ENCODE measurements around the gene SIPA1L2.

Gene SIPA1L2

GRCh38 chr1:232598133-232598532 is 31.8 kb downstream of the SIPA1L2 start:
- TF ChIP-seq CTCF (IDR thresholded peaks at IDR 0.05; ENCODE audit: insufficient read depth, low read length, poor library complexity, severe bottlenecking) (no peak), EZH2phosphoT487 (conservative IDR thresholded peaks at IDR 0.05; ENCODE audit: low read length) (no peak)
- H3F3A ChIP-seq (ENCODE audit: insufficient read depth), result no peaks in the 10 kb centered on the region
- H3K9ac ChIP-seq (ENCODE audit: low read length), result no peak overlapping the region
- no peak overlapping the region for H3K4me2 ChIP-seq (ENCODE audit: low read depth, low read length, poor library complexity, severe bottlenecking)
- H3K36me3 ChIP-seq (ENCODE audit: low read length), result no peaks in the 10 kb centered on the region
- no peaks in the 10 kb centered on the region for H3K79me2 ChIP-seq (ENCODE audit: insufficient read depth, low read length)
- no peak overlapping the region for H3K27ac ChIP-seq (ENCODE audit: low read depth, low read length)
- H4K20me1 ChIP-seq (ENCODE audit: low read depth, low read length), result no peaks in the 10 kb centered on the region
- no peaks in the 10 kb centered on the region for H3K9me3 ChIP-seq (ENCODE audit: insufficient read depth, low read length)
- no peaks in the 10 kb centered on the region for H3K27me3 ChIP-seq (ENCODE audit: low read length)
- no peaks in the 10 kb centered on the region for H3K9me2 ChIP-seq (replicated peaks; ENCODE audit: insufficient read depth, low read length)
- H3K4me3 ChIP-seq (ENCODE audit: insufficient read depth, low read length, poor library complexity, severe bottlenecking), result no peak overlapping the region
- H2AFZ ChIP-seq (ENCODE audit: low read depth, low read length, severe bottlenecking), result no peak overlapping the region

GRCh38 chr1:232597721-232598120 is 32.2 kb downstream of the SIPA1L2 start:
- Histone ChIP-seq H3K27ac (ENCODE audit: low read depth, low read length) (no peak overlapping the region), H3K4me3 (ENCODE audit: insufficient read depth, low read length, poor library complexity, severe bottlenecking) (no peak overlapping the region), H3K9me2 (replicated peaks; ENCODE audit: insufficient read depth, low read length) (no peaks in the 10 kb centered on the region), H3K36me3 (ENCODE audit: low read length) (no peaks in the 10 kb centered on the region), H3K79me2 (ENCODE audit: insufficient read depth, low read length) (no peaks in the 10 kb centered on the region), H3F3A (ENCODE audit: insufficient read depth) (no peaks in the 10 kb centered on the region), H3K9ac (ENCODE audit: low read length) (no peak overlapping the region), H3K9me3 (ENCODE audit: insufficient read depth, low read length) (no peaks in the 10 kb centered on the region), H2AFZ (ENCODE audit: low read depth, low read length, severe bottlenecking) (no peak overlapping the region), H3K4me2 (ENCODE audit: low read depth, low read length, poor library complexity, severe bottlenecking) (no peak overlapping the region), H3K27me3 (ENCODE audit: low read length) (no peaks in the 10 kb centered on the region), H4K20me1 (ENCODE audit: low read depth, low read length) (no peaks in the 10 kb centered on the region)
- no peak for TF ChIP-seq CTCF (IDR thresholded peaks at IDR 0.05; ENCODE audit: insufficient read depth, low read length, poor library complexity, severe bottlenecking)
- TF ChIP-seq EZH2phosphoT487 (conservative IDR thresholded peaks at IDR 0.05; ENCODE audit: low read length), result no peak

GRCh38 chr1:232596666-232597303 is 33.1 kb downstream of the SIPA1L2 start:
- no peak overlapping the region for H3K27ac ChIP-seq (ENCODE audit: low read depth, low read length)
- H2AFZ ChIP-seq (ENCODE audit: low read depth, low read length, severe bottlenecking), result no peak overlapping the region
- H3K9me3 ChIP-seq (ENCODE audit: insufficient read depth, low read length), result no peaks in the 10 kb centered on the region
- H3K4me3 ChIP-seq (ENCODE audit: insufficient read depth, low read length, poor library complexity, severe bottlenecking), result no peak overlapping the region
- no peaks in the 10 kb centered on the region for H3K9me2 ChIP-seq (replicated peaks; ENCODE audit: insufficient read depth, low read length)
- no peak for TF ChIP-seq CTCF (IDR thresholded peaks at IDR 0.05; ENCODE audit: insufficient read depth, low read length, poor library complexity, severe bottlenecking)
- no peak for TF ChIP-seq EZH2phosphoT487 (conservative IDR thresholded peaks at IDR 0.05; ENCODE audit: low read length)
- no peaks in the 10 kb centered on the region for H3K79me2 ChIP-seq (ENCODE audit: insufficient read depth, low read length)
- no peak overlapping the region for H3K9ac ChIP-seq (ENCODE audit: low read length)
- H3K27me3 ChIP-seq (ENCODE audit: low read length), result no peaks in the 10 kb centered on the region
- H3K36me3 ChIP-seq (ENCODE audit: low read length), result no peaks in the 10 kb centered on the region
- no peaks in the 10 kb centered on the region for H4K20me1 ChIP-seq (ENCODE audit: low read depth, low read length)
- H3K4me2 ChIP-seq (ENCODE audit: low read depth, low read length, poor library complexity, severe bottlenecking), result no peak overlapping the region
- no peaks in the 10 kb centered on the region for H3F3A ChIP-seq (ENCODE audit: insufficient read depth)

All from SU-DHL-6 (cell line).